Prostate gland (tissue), 2 donors: ENCODE results near the gene DMAC2L.

Experiments
- POLR2A ChIP-seq: fragments of 450-650 bp; IDR thresholded peaks from one replicate; pipeline ENCODE4 v1.6.1; 2016; ENCODE audit warnings: antibody characterized with exemption, mild to moderate bottlenecking
- POLR2AphosphoS5 ChIP-seq: sonication (generic); formaldehyde crosslinking; IDR thresholded peaks from one replicate; pipeline ENCODE4 v1.6.1; 2017; ENCODE audit warnings: antibody characterized with exemption
- TF ChIP-seq, protein P1 (sequence below), 4 experiments: fragments of 200-600 bp in 2 of 4; fragments of 450-650 bp in 2 of 4; sonication (generic) in 2 of 4; IDR thresholded peaks; 1 replicate in 3 of 4; 2 replicates in 1 of 4; pipeline ENCODE4 v1.5.1; 2016 to 2019; ENCODE audit warnings: antibody characterized with exemption in 4 of 4, mild to moderate bottlenecking in 2 of 4, moderate library complexity in 2 of 4

- TF ChIP-seq POLR2A (no peak), POLR2AphosphoS5 (no peak)
- TF ChIP-seq, protein P1, sequence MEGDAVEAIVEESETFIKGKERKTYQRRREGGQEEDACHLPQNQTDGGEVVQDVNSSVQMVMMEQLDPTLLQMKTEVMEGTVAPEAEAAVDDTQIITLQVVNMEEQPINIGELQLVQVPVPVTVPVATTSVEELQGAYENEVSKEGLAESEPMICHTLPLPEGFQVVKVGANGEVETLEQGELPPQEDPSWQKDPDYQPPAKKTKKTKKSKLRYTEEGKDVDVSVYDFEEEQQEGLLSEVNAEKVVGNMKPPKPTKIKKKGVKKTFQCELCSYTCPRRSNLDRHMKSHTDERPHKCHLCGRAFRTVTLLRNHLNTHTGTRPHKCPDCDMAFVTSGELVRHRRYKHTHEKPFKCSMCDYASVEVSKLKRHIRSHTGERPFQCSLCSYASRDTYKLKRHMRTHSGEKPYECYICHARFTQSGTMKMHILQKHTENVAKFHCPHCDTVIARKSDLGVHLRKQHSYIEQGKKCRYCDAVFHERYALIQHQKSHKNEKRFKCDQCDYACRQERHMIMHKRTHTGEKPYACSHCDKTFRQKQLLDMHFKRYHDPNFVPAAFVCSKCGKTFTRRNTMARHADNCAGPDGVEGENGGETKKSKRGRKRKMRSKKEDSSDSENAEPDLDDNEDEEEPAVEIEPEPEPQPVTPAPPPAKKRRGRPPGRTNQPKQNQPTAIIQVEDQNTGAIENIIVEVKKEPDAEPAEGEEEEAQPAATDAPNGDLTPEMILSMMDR (IDR thresholded peaks at IDR 0.05): no peak
Observed at GRCh38 chr14:50270932-50271331, 41.2 kb upstream of the DMAC2L start.
